ENCODE data around the gene RABGAP1.

RABGAP1 gene

DNA sequence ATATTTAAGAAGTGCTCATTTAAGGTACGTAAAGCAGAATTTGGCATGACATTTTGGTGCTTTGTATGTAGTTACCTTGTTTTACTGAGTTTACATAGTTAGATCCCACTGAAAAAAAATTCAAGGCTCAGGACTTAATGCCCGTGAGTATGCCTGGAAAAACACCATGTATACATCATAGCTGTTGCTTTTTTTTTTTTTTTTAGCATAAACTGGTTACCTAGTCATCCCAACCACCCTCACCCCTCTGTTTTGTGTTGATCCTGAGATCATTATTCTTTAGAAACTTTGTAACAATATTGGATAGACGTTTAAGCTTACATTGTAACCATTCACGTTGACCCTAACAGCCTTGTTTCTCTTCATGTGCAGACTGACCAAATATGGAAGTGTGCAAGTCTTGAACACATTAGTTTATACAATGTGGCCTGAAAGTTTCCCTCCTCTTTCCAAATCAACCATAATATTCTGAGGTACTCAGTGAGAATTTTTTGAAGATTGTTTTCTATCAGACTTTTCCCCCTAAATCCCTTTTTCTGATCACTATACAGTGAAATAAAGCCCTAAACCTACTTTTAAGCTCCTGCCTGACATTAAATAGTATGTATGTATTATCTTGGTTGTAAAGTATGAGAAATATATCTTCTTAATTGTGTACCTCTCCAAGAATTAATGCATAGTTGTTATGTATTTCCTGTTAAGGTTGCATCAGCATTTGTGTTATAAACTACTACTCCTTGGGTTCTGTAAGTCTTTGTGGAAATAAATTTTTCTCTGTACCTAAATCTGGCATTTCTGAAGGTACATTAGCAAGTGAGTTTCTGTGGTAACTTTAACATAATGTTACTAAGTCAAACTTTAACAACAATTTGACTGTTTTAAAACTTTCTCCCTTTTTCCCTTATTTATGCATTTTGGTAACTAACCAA is 4.4 kb downstream of the RABGAP1 start:
- DNase-seq: no peak

DNA sequence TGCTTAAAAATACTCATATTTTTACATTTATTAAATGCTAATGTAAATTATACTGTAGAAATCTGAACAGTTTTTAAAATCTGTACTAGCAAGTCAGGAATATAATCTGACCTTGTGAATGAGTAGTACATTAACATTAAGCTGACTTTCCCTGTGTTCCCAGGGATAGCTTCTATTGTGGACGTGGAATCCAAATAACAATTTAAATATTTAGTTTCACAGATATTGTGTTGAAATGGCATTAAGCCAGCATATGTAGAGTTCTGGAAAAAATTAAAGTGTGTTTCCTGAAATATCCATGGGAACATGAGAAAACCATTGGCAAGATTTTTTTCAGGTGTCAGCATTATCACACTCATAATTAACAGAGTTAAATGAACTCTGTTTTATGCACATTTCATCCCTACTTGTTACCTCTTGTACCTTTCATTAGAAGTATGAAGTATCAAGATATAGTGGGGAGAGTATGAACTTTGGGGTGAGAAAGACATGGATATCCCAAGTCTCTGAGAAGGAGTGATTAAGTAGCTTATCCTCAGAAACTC is 5.7 kb downstream of the RABGAP1 start:
- DNase-seq: no peak

DNA sequence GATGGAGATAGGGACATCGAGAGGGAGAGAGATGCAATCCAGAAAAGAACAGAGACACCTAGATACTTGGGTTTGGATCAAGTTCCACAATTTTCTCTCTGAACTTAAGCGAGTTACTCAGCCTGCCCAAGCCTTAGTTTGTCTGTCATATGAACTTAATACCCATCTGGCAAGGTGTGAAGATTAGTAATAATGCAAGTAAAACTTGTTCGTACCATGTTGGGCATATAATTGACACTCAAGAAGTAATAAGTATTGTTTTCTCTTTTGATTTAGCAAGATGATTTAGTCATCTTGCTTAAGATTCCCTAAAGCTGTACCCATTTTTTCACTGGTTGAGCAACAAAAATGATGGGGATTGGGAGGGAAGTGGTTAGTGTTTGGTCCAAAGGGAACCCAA is 7.5 kb downstream of the RABGAP1 start:
- DNase-seq: no peak

DNA sequence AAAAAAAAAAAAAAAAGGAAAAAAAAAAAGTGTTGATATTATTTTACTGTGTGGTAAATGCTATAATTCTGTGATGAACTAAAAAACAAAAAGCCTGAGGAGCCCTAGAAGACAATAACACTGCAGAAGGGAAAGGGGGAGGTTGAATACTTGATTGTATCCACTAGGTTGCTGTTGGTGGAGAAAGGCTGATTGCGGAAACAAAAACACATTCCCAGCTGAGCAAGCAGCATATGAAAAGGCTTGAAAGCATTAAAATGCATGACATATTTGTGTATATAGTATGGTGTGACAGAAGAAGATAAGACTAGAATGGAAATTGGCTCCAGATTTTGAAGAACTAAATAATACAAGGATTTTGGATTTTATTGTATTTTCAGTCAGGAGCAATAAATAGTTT is 8.9 kb downstream of the RABGAP1 start:
- DNase-seq: no peak

DNA sequence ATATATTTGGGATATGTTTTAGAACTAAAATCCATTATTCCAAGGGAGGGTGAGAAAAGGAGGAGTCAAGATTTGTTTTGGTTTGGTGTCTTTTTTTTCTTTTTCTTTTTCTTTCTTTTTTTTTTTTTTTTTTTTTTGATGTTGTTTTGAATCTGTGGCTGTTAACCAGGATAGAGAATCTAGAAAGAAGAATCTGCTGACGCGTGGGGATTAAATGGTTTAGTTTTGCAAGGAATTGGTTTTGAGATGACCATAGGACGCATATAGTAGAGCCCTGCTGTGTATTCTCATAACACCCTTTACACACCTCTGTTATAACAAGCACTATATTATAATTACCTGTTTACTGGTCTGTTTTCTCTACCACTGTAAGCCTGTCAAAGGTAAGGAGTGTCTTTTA is 9.4 kb downstream of the RABGAP1 start:
- no peak for DNase-seq

DNA sequence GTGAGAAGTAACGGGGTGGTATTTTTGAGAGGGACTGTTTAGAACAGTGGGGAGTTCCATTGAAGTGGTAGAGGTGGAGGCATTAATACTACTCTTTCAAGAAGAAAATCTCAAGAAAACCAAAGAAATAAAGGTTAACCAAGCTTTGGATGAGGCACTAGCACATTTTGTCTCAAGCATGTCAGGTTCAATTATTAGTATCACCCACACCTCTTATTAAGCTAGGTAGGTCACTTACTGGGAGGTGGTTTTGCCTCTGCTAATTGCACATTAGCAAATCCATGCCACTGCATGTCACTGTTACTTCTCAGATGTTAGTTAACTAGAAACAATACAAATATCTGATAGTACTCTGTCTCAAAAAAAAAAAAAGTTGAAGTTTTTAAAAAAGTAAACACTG is 10.2 kb downstream of the RABGAP1 start:
- DNase-seq: no peak

DNA sequence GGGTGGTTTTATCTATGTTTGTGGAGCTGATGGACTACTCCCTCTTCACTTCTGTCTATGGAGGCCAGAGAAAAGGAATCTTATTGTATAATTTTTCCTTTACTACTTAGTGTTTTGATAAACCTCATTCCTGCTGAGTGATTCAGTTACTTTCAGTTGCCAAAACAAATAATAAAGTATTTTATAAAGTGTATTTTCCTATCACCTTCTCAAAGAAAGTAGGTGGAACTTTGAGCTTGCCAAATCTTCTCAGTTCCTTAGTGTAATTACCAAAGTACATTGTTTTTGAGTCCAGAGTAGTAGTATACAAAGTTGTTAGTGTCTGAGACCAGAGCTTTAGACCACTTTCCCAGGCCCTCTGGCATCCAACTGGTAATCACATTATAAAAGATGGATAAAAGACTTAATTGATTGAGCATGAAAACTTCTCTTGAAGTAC is 13.5 kb downstream of the RABGAP1 start:
- DNase-seq: no peak

DNA sequence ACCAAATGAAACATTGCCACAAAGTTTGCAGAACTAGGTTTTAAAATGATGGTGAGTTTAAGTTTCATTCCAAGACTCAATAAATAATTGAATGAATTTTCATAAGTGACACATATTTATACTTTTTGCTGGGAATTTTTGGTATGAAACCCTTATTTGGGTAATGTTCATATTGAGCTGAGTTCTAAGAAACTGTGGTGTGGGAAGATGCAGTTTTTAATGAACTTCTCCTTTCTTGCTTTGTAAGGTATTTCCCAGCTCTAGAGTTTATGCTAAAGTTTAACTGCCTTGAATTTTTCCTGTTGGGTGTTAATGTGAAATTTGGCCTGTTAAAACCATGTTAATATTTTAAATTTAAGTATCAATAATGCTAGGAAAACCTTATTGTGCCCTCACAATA is 15.1 kb downstream of the RABGAP1 start:
- no peak for DNase-seq

DNA sequence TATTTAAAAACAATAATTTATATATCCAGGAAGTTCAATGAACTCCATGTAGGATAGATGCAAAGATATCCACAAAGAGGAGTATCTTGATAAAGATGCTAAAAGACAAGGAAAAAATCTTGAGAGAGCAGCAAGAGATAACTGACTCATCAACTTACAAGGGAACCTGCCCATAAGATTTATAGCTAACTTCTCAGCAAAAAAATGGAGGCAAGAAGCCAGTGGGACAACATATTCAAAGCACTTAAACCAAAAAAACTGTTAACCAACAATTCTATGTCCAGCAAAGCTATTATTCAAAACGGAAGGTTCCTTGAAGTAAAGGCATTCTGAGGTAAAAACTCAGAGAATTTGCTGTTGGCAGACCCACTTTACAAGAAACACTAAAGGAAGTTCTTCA is 20.3 kb downstream of the RABGAP1 start:
- DNase-seq: no peak

DNA sequence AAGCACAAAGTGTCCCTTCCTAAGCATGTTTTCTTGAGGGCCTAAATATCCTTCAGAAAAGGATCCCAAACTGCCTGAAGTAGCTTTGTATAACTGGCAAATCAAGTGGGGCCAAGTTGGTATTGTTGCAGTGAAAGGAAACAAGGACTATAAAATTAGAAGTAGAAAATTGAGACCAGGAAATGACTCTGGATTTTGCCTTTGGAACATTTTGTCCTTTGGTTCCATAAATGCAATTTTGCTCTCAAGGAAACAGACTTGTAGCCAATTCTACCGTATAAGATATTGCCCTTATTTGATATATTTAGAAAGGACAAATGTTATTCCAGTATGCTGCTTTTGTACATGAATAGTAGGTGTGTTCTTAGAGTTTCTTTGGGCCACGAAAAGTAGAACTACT is 34.4 kb downstream of the RABGAP1 start:
- no peak for DNase-seq

DNA sequence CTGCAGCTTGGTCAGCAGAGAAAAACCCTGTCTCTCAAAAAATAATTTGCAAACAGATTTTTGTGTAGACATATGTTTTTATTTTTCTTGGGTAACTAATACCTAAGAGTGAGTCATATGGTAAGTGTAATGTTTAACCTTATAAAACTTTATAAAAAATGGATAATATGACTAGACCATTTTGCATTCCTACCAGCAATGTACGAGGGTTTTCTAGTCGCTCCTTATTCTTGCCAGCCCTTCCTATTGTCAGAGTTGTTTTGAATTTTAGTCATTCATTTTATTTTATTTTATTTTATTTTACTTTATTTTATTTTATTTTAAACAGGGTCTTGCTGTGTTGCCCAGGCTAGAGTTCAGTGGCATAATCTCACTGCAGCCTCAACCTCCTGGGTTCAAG is 37.8 kb downstream of the RABGAP1 start:
- no peak for DNase-seq

DNA sequence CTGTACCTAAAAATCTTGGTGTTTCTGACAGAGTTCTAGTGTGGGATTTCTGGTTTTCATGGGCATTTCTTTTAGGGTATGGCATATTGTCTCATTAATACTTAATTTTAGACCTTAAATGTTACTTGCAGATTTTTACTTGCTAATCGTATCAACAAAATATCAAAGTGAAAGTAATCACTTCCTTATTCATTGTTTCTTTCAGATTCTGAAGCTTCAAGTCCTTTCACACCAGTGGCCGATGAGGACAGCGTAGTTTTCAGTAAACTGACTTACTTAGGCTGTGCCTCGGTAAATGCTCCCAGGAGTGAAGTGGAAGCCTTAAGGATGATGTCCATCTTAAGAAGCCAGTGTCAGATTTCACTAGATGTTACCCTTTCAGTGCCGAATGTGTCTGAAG is 45.2 kb downstream of the RABGAP1 start:
- DNase-seq: no peak

DNA sequence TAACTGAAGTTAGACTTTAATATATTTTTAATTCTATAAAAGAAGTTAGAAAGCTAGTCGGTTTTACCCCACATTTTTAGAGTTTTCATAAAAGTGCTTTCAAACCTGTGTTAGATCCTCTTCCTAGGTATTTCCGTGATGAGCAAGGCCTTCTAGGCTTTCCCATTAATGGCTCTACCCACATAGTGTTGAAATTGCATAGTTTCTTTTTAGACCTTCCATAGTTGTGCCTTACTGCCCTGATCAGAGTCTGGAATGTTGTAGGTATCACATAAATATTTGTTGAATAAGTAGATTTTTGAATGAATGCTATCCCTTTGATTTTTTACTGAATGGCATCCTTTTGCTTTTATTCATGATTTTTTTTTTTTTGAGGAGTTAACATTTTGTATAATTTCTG is 47.3 kb downstream of the RABGAP1 start:
- DNase-seq: no peak

DNA sequence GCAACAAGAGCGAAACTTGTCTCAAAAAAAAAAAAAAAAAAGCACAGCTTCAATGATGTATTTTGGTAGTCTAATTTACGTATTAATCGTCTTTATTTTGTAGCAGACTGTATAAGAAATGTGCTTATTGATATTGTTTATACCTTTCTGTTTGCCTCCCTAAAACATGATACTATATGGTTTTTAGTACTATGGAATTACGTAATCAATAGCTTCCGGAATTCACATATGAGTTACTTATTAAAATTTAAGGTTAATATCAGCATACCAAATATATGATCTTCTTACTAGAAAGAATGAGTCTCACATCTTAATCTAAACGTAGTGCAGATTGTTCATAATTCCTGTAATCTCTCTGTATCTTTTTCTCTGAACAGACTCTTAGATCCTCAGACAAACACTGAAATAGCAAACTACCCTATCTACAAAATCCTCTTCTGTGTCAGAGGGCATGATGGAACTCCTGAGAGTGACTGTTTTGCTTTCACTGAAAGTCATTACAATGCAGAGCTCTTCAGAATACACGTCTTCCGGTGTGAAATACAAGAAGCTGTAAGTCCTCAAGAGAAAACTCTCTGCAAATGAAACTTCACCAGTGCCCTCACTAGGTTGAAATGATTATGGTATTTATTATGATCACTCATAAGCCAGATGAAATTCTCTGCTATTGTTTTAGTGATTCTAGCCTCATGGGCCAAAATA is 48.3 kb downstream of the RABGAP1 start:
- no peak for DNase-seq

DNA sequence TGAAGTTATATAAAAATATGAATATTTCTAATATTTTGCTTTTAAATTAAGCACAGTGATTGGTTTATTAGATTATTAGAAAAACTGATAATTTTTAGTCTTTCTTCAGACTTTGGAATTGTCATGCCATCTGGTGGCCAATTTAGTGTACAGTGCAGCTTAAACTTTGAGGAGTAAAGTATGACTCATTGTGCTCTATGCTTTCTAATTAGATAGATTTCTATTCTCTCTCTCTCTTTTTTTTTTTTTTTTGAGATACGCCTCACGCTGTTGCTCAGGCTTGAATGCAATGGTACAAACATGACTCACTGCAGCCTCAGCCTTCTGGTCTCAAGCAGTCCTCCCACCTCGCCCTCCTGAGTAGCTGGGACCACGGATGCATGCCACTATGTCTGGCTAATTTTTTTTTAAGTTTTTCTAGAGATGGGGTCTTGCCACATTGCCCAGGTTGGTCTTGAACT is 50.6 kb downstream of the RABGAP1 start:
- DNase-seq: peak; percentile 19 to 62

DNA sequence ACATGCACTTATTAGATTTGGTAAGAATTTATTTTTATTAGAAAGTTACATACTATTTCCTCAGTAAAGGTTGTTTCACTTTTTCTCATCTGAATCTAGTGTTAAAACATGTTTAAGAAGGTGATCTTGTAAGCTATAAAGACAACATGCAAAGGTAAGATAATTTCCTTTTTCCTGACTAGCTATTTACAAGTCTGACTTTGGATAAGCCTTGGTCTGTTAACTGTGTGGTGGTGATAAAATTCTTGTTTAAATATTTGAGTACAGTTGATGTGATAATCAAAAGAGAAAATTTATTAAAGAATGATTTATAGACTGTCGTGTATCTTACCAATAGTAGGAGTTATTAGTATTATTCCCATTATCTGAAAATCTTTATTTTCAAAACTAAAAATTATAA is 55.8 kb downstream of the RABGAP1 start:
- no peak for DNase-seq

DNA sequence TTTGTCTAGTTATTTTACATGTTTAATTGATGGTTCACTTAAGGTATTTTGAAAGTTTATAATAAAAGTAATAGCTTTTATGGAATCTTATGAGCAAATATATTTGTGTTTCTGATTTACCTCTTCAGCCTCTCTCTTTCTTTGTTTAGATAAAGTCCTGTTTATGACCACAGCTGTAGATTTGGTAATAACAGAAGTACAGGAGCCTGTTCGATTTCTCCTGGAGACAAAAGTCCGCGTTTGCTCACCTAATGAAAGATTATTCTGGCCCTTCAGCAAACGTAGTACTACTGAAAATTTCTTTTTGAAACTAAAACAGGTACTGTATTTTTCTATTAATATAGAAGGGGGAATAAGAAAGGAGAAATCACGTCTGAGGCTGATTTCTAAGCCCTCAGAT is 57.6 kb downstream of the RABGAP1 start:
- no peak for DNase-seq

DNA sequence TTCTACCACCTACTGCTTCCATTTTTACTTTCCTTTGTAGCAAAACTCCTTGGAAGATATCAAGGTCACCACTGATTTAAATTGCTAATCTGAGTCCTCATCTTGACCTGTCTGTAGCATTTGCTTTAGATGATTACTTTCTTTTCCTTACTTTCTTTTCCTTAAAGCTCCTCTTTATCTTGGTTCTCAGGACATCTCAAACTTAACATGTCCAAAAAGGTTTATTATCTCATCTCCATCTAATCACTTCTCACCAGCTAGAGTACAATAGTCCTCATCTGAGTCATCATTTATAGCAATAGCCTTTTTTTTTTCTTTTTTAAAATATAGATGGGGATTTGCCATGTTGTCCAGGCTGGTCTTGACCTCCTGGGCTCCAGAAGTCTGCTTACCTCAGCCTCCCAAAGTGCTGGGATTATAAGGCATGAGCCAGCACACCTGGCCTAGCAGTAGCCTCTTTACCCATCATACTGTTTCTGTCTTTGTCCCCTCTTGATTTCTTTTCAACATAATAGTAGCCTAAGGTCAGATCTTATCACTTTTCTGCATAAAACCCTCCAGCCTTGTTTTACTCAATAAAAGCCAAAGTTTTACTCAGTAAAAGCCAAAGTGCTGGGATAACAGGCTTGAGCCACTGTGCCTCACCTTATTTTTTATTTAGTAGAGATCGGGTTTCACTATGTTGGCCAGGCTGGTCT is 59.7 kb downstream of the RABGAP1 start:
- DNase-seq: no peak

DNA sequence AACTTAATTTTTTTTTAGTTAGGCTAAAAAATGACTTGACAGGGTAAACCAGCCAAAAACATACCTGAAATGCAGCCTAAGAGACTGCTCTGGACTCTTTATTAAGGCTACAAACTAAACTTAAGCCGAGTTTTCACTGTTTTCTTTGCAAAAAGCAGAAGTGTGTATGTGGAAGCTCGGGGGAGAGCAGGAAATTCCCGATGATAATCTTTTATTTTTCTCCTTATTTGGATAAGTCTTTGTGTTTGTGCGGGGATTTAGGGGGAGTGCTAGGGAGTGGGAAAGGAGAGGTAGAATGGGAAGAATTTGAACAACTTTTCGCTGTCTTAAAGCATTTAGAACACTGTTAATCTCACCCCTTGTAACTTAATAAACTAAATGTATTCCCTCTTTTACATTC is 61.9 kb downstream of the RABGAP1 start:
- DNase-seq: no peak

DNA sequence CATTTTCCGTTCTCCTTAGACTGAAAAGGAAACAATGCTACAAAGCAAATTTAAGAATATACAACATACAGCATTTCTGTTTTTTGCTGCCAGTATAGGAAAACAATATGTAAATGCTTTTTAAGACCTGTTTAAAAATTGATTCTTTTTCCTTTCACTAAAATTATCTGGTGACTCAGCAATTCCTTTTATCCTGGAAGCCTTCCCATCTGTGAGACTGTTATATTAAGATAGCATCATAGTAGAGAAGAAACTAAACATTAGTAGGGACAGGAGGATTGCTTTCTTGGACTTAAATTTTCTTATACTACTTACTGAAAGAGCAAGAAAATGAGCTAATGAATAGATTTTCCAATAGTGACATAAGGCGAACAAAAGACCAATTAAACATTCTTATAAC is 62.6 kb downstream of the RABGAP1 start:
- no peak for DNase-seq

DNA sequence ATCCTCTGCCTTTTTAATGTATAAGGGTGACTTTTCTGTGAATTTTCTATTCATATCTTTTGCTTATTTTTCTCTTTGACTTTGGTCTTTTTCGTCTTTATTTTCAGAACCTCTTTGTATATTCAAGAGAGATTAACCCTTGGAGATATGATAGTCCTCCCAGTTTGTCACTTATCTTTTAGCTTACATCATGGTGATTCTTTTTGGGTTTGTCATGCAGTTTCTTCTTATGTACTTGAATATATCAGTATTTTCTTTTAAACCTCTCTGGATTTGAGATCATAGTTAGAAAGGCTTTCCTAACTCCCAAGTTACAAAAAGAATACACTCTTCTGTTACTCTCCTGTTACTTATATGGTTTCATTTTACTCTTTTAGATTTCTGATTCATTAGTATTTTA is 65.1 kb downstream of the RABGAP1 start:
- no peak for DNase-seq

DNA sequence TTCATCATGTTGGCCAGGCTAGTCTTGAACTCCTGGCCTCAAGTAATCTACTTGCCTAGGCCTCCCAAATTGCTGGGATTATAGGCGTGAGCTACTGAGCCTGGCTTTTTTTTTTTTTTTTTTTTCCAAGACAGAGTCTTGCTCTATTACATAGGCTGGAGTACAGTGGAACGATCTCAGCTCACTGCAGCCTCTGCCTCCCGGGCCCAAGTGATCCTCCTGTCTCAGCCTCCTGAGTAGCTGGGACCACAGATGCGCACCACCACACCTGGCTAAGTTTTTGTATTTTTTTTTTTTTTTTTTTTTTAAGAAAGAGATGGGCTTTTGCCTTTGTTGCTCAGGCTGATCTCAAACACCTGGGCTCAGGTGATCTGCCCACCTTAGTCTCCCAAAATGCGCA is 66.4 kb downstream of the RABGAP1 start:
- no peak for DNase-seq

DNA sequence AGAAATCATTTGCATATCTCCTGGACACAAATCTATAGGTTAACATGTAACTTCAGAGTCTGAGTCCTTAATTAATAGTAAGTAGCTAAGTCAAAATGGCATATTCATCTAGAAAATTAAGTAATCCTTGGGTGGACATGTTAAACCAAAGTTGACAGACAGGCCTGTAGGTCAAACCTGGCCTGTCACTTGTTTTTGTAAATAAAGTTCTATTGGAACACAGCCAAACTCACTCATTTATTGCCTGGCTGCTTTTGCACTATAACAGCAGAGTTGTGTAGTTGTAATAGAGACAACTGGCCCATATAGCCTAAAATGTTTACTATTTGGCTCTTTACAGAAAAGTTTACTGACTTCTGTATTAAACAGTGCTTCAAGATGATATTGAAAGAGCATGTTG is 68.1 kb downstream of the RABGAP1 start:
- no peak for DNase-seq

All from stimulated activated CD4-positive, alpha-beta T cell treated with anti-CD3 and anti-CD28 coated beads, Interleukin-4, amount 100 ng/mL, for 4 hours (primary cell).